MM.1S (cell line): ENCODE measurements around the gene PEDS1.
"Not testable (repeated sequence)": the region's sequence is repeated elsewhere in the genome, so short reads cannot be mapped to it uniquely, and the experiment has no call there.

Experiments used
- CTCF ChIP-seq: fragments of 300-600 bp; sonication (generic); IDR thresholded peaks from 2 replicates; pipeline ENCODE4 v1.5.1; 2016; ENCODE audit warnings: antibody characterized with exemption, low read length, mixed read lengths
- EZH2 ChIP-seq: fragments of 300-600 bp; sonication (generic); optimal IDR thresholded peaks from 2 replicates; pipeline ENCODE3; 2017; ENCODE audit warnings: low read depth, mild to moderate bottlenecking, antibody characterized with exemption, low read length, mixed read lengths

- TF ChIP-seq EZH2, CTCF: not testable (repeated sequence)
These were observed 18.4 kb downstream of the PEDS1 start for GRCh38 chr20:50135157-50135556.
